DMS 273 treated with DMSO at 0.1 percent for 48 hours (cell line): Measurements from ENCODE around the gene ADGRE3.
"Not testable (repeated sequence)": the region's sequence is repeated elsewhere in the genome, so short reads cannot be mapped to it uniquely, and the experiment has no call there.

Experiments used
- DNase-seq: peaks from one replicate; lab custom pipeline; 2025; lab: John Stamatoyannopoulos, UW

The ADGRE3 gene

GRCh38 chr19:14661372-14661924 lies 13.2 kb downstream of the ADGRE3 start:
- DNase-seq: no peak

- DNase-seq: no peak
Observed at GRCh38 chr19:14659874-14660489, 14.7 kb downstream of the ADGRE3 start.

GRCh38 chr19:14655726-14656125 lies 18.9 kb downstream of the ADGRE3 start:
- no peak for DNase-seq

- DNase-seq: no peak
Observed at GRCh38 chr19:14654786-14655560, 19.7 kb downstream of the ADGRE3 start.

GRCh38 chr19:14650161-14650560 lies 24.5 kb downstream of the ADGRE3 start:
- no peak for DNase-seq

- DNase-seq: no peak
Observed at GRCh38 chr19:14649020-14649419, 25.6 kb downstream of the ADGRE3 start.

- DNase-seq: no peak
Observed at GRCh38 chr19:14648506-14648905, 26.1 kb downstream of the ADGRE3 start.

- DNase-seq: no peak
Observed at GRCh38 chr19:14639536-14640277, 34.9 kb downstream of the ADGRE3 start.

- DNase-seq: no peak
Observed at GRCh38 chr19:14632286-14632685, 42.4 kb downstream of the ADGRE3 start.

- DNase-seq: no peak
Observed at GRCh38 chr19:14629557-14629956, 45.1 kb downstream of the ADGRE3 start.

GRCh38 chr19:14624491-14624890 lies 50.2 kb downstream of the ADGRE3 start:
- not testable (repeated sequence) for DNase-seq

- no peak for DNase-seq
Observed at GRCh38 chr19:14619404-14619803, 55.2 kb downstream of the ADGRE3 start.

- no peak for DNase-seq
Observed at GRCh38 chr19:14616407-14616806, 58.2 kb downstream of the ADGRE3 start.

GRCh38 chr19:14615623-14616022 lies 59.0 kb downstream of the ADGRE3 start:
- no peak for DNase-seq

GRCh38 chr19:14614099-14614412 lies 60.6 kb downstream of the ADGRE3 start:
- no peak for DNase-seq

- DNase-seq: not testable (repeated sequence)
Observed at GRCh38 chr19:14613399-14614098, 61.1 kb downstream of the ADGRE3 start.

GRCh38 chr19:14612657-14613056 lies 62.0 kb downstream of the ADGRE3 start:
- DNase-seq: no peak

GRCh38 chr19:14612242-14612641 lies 62.4 kb downstream of the ADGRE3 start:
- not testable (repeated sequence) for DNase-seq

GRCh38 chr19:14611051-14611450 lies 63.6 kb downstream of the ADGRE3 start:
- no peak for DNase-seq

- no peak for DNase-seq
Observed at GRCh38 chr19:14606627-14607026, 68.0 kb downstream of the ADGRE3 start.

- no peak for DNase-seq
Observed at GRCh38 chr19:14603990-14604387, 70.7 kb downstream of the ADGRE3 start.

GRCh38 chr19:14599548-14600147 lies 75.0 kb downstream of the ADGRE3 start:
- no peak for DNase-seq
